Mucosa of rectum (tissue), 2 donors: ENCODE measurements around the gene GPR75.
A peak's percentile ranks its signal among the peaks of the same experiment; 100 is the strongest.

Experiments used
- H3K27ac ChIP-seq, 2 donors: one replicate each; pipeline ENCODE4 v1.7.0; 2013; ENCODE audit warnings: inconsistent platforms in 2 of 2, low read depth in 2 of 2, low read length in 2 of 2
- H3K27me3 ChIP-seq, 2 donors: one replicate each; pipeline ENCODE4 v1.7.0; 2013; ENCODE audit warnings: low read length in 2 of 2; ENCODE audit not compliant: control insufficient read depth in 2 of 2, insufficient read depth in 2 of 2
- H3K36me3 ChIP-seq, 2 donors: one replicate each; pipeline ENCODE4 v1.7.0; 2013; ENCODE audit warnings: low read length in 2 of 2; ENCODE audit not compliant: control insufficient read depth in 2 of 2, insufficient read depth in 2 of 2
- H3K4me1 ChIP-seq, 2 donors: one replicate each; pipeline ENCODE4 v1.7.0; 2013; ENCODE audit warnings: low read length in 2 of 2, mild to moderate bottlenecking in 1 of 2; ENCODE audit not compliant: control insufficient read depth in 2 of 2, insufficient read depth in 2 of 2
- H3K4me3 ChIP-seq, 2 donors: one replicate each; pipeline ENCODE4 v1.7.0; 2013; ENCODE audit warnings: low read length in 2 of 2
- H3K9ac ChIP-seq, 2 donors: one replicate each; pipeline ENCODE4 v1.7.0; 2013; ENCODE audit warnings: low read length in 2 of 2, low read depth in 1 of 2, mild to moderate bottlenecking in 1 of 2
- H3K9me3 ChIP-seq, 2 donors: one replicate each; pipeline ENCODE4 v1.7.0; 2013; ENCODE audit warnings: low read length in 2 of 2; ENCODE audit not compliant: control insufficient read depth in 2 of 2
- donor health status: healthy.
- donor health status: Normal muscosa, but diverticular disease.

GPR75 gene

DNA sequence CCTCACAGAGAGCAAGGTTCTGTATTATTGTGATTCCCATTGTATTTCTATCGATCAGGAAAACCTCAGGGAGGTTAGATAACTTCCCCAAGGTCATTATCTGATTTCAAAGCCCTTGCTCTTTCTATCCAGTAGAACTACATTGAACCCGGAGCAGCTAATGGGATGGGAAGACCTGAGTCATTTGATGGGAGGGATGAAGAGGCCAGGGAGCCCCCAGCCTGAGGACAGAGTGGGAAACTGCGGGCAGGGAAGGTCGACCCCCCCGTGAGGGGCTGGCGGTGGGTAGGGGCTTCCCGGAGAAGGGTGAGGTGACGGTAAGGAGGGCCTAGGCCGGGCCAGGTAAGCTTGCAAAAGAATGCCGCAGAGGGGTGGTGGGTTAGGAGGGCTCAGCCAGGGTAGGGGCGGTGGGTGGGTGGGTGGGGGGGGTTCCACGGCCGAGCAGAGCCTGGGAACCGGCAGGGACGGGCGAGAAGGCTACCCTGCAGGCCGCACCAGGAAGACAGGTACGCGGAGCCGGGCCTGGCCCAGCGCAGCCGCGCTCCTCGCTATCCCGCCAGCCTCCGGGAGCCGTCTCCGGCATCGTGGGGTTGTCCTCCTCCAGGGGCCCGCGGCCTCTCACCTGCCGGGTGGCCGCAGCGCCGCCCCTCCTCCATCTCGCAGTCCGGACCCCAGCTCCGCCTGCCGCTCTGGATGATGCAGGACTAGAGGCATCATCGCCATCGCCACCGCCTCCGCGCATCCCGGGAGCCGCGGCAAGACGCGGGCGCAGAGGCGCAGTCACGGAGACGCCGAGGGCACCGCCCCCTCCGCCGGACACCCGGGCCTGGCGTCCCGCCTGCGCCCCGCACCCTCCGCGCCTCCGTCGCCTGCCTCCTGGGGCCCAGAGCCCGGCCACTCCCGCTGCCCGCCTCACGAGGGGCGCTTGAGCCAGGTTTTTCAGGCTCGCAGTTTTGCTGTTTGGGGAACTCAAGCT is at the start of gene GPR75:
Gene GPR75, minus strand, starts transcription at position 762 of the 976 bp plus-strand sequence. CDS start 5,211 bp downstream, outside the sequence.
- Histone ChIP-seq H3K9me3 (no peaks in the 10 kb centered on the region), H3K9ac (no peak within 1 kb of the TSS), H3K27ac (no peak within 1 kb of the TSS), H3K4me3 (peak within 1 kb of the TSS; percentile 37 to 41), H3K27me3 (no peaks in the 10 kb centered on the region), H3K4me1 (no peaks in the 10 kb centered on the region), H3K36me3 (peaks cover 0 to 10% of the 10 kb centered on the region in 2 donors)

- no peak overlapping the region for H3K27ac ChIP-seq
- no peaks in the 10 kb centered on the region for H3K27me3 ChIP-seq
- H3K9ac ChIP-seq = no peak overlapping the region
- H3K9me3 ChIP-seq = no peaks in the 10 kb centered on the region
- H3K4me3 ChIP-seq = no peak overlapping the region
- H3K36me3 ChIP-seq = peaks cover 40 to 48% of the 10 kb centered on the region in 2 donors
- H3K4me1 ChIP-seq = no peaks in the 10 kb centered on the region
These were observed 47.8 kb upstream of the GPR75 start for GRCh38 chr2:53907582-53907981.

DNA sequence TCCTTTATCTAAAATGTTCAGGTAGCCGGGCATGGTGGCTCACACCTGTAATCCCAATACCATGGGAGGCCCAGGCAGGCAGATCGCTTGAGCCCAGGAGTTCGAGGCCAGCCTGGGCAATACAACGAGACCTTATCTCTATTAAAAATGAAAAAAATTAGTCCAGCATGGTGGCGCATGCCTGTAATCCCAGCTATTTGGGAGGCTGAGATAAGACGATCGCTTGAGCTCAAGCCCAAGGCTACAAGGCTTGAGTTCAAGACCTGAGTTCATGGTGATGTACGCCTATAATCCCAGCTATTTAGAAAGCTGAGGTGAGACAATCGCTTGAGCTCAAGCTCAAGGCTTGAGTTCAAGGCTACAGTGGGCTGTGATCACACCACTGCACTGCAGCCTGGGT is 45.6 kb upstream of the GPR75 start:
- Histone ChIP-seq H3K27me3 (no peaks in the 10 kb centered on the region), H3K36me3 (peaks cover 51 to 67% of the 10 kb centered on the region in 2 donors), H3K4me3 (no peak overlapping the region), H3K4me1 (no peaks in the 10 kb centered on the region), H3K27ac (no peak overlapping the region), H3K9me3 (no peaks in the 10 kb centered on the region), H3K9ac (no peak overlapping the region)

- Histone ChIP-seq H3K36me3 (peaks cover 53 to 67% of the 10 kb centered on the region in 2 donors), H3K9ac (no peak overlapping the region), H3K4me1 (no peaks in the 10 kb centered on the region), H3K27ac (no peak overlapping the region), H3K9me3 (no peaks in the 10 kb centered on the region), H3K4me3 (no peak overlapping the region), H3K27me3 (no peaks in the 10 kb centered on the region)
These were observed 43.2 kb upstream of the GPR75 start for GRCh38 chr2:53903011-53903410.

GRCh38 chr2:53901192-53901591 is 41.4 kb upstream of the GPR75 start:
- Histone ChIP-seq H3K36me3 (peaks cover 47 to 64% of the 10 kb centered on the region in 2 donors), H3K27ac (no peak overlapping the region), H3K9me3 (no peaks in the 10 kb centered on the region), H3K4me1 (no peaks in the 10 kb centered on the region), H3K9ac (no peak overlapping the region), H3K4me3 (no peak overlapping the region), H3K27me3 (no peaks in the 10 kb centered on the region)

- Histone ChIP-seq H3K36me3 (peaks cover 52 to 64% of the 10 kb centered on the region in 2 donors), H3K27ac (no peak overlapping the region), H3K9ac (no peak overlapping the region), H3K4me1 (no peaks in the 10 kb centered on the region), H3K27me3 (no peaks in the 10 kb centered on the region), H3K4me3 (no peak overlapping the region), H3K9me3 (no peaks in the 10 kb centered on the region)
These were observed 37.1 kb upstream of the GPR75 start for GRCh38 chr2:53896864-53897263.

DNA sequence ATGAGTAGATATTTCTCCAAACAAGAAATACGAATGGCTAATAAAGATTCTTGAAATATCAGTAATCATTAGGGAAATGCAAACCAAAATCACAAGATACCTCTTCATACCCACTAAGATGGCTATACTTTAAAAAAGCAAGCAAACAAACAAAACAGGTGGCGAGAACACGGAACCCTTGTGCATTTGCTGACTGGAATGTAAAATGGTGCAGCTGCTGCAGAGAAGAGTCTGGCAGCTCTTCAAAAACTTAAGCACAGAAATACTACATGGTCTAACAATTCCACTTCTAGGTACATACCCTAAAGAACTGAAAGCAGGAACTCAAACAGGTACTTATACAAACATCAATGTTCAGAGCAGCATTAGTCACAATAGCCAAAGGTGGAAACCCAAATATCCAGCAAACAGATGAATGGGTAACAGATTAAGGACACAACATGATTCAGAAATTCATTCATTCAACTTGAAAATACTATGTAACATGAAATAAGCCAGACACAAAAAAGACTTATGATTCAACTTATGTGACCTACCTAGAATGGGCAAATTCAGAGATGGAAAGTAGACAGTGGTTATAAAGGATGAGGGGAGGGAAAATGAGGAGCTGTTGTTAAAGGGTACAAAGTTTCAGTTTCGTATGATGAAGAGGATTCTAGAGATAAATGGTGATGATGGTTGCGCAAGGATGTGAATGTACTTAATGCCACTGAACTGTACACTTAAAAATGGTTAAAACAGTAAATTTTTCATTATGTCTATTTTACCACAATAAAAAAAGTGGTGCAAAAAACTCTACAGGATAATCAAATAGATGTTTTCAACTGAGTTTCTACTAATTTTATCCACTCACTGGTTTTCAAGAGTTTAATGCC is 26.9 kb upstream of the GPR75 start:
- no peak overlapping the region for H3K4me3 ChIP-seq
- no peak overlapping the region for H3K9ac ChIP-seq
- H3K36me3 ChIP-seq = peaks cover 70 to 71% of the 10 kb centered on the region in 2 donors
- no peaks in the 10 kb centered on the region for H3K9me3 ChIP-seq
- no peak overlapping the region for H3K27ac ChIP-seq
- no peaks in the 10 kb centered on the region for H3K4me1 ChIP-seq
- no peaks in the 10 kb centered on the region for H3K27me3 ChIP-seq

DNA sequence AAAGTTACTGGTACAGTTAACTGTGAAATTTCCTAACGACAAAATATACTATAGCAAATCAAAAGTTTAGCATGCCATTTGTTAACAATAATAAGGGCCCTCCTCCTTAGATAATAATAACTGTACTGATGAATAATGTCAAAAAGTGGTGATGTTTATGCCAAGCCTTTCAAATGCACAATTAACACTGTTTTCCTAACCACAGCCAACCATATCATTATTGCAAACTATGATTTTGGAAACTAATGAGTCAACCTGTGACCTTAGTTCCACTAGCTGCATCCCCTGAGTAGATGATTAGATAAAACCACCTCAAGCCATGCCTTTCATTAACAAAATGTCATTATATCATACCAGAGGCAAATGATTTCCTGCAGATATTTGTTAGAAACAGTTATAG is 25.1 kb upstream of the GPR75 start:
- Histone ChIP-seq H3K27me3 (no peaks in the 10 kb centered on the region), H3K36me3 (peaks cover 56 to 63% of the 10 kb centered on the region in 2 donors), H3K27ac (no peak overlapping the region), H3K4me3 (no peak overlapping the region), H3K4me1 (no peaks in the 10 kb centered on the region), H3K9me3 (no peaks in the 10 kb centered on the region), H3K9ac (no peak overlapping the region)

DNA sequence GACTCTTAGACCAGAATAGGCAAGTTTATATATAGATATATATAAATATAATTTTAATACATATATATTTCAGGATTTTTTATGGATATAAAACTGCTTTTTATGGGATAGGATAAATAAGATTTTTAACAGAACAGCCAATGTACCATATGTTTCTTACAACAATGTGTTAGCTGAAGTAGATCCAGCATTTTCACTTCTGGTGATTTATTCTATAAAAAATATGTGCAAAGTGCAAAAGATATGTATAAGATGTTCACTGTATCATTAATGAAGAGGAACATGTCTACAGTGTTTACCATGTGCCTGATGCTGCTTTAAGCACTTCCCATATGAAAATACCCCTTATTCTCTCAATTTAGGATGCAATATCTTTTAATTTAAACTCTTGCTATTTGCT is 22.2 kb upstream of the GPR75 start:
- Histone ChIP-seq H3K9ac (no peak overlapping the region), H3K27me3 (no peaks in the 10 kb centered on the region), H3K4me1 (no peaks in the 10 kb centered on the region), H3K9me3 (no peaks in the 10 kb centered on the region), H3K4me3 (no peak overlapping the region), H3K36me3 (peaks cover 39 to 47% of the 10 kb centered on the region in 2 donors), H3K27ac (no peak overlapping the region)

DNA sequence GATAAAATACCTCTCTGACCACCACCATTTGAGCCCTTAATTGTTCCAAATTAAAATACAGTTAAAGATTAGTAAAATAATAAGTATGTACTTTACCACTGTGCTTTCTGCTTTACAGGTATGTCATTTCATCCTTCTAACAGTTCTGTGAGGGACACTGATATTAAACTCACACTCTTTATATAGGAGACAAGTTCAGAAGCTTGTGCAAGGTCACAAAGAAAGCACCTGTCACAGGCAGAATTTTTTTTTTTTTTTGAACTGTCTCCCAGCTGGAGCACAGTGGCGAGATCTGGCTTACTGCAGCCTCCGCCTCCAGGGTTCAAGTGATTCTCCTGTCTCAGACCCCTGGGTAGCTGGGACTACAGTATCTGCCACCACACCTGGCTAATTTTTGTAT is 21.6 kb upstream of the GPR75 start:
- H3K4me3 ChIP-seq = no peak overlapping the region
- H3K9me3 ChIP-seq = no peaks in the 10 kb centered on the region
- no peaks in the 10 kb centered on the region for H3K27me3 ChIP-seq
- peaks cover 33 to 41% of the 10 kb centered on the region in 2 donors for H3K36me3 ChIP-seq
- H3K4me1 ChIP-seq = no peaks in the 10 kb centered on the region
- H3K9ac ChIP-seq = no peak overlapping the region
- H3K27ac ChIP-seq = no peak overlapping the region
